Adrenal gland (tissue), 12 donors: ENCODE measurements around the gene FAM227B. TPM values are rescaled to one million over a fixed set of nuclear protein-coding genes. Genes with fewer than 3 reads are reported as not detected.
"Not testable (repeated sequence)": the region's sequence is repeated elsewhere in the genome, so short reads cannot be mapped to it uniquely, and the experiment has no call there.

Source experiments
- DNase-seq, 7 donors: peaks; one replicate each; pipeline ENCODE4 v3.0.0-alpha.2; 2019 to 2020
- H3K27ac ChIP-seq, 5 donors: fragments of 200-600 bp; sonication (generic) in 4 of 5; 1 replicate in 3 of 5; 2 replicates in 2 of 5; pipeline versions ENCODE4 v1.5.1 to v1.8.0; 2016 to 2020; ENCODE audit warnings: mild to moderate bottlenecking in 1 of 5
- H3K27me3 ChIP-seq: fragments of 200-600 bp; 2 replicates; pipeline ENCODE4 v1.8.0; 2021
- H3K36me3 ChIP-seq, 2 donors: fragments of 200-600 bp; replicated peaks in 1 of 2; 1 replicate in 1 of 2; 2 replicates in 1 of 2; pipeline versions ENCODE4 v1.5.1 to v1.8.0; 2018 to 2022
- H3K4me1 ChIP-seq, 2 donors: fragments of 200-600 bp; replicated peaks in 1 of 2; 1 replicate in 1 of 2; 2 replicates in 1 of 2; pipeline versions ENCODE4 v1.5.1 to v1.8.0; 2018 to 2021
- H3K4me3 ChIP-seq, 4 donors: fragments of 200-600 bp; sonication (generic) in 3 of 4; one replicate each; pipeline ENCODE4 v1.5.1; 2016 to 2018
- H3K9me3 ChIP-seq, 3 donors: fragments of 200-600 bp; sonication (generic) in 1 of 3; replicated peaks in 1 of 3; 1 replicate in 2 of 3; 2 replicates in 1 of 3; pipeline versions ENCODE4 v1.5.1 to v1.8.0; 2016 to 2021
- POLR2A ChIP-seq, 2 donors: fragments of 450-650 bp; IDR thresholded peaks; one replicate each; pipeline ENCODE4 v1.6.1; 2017; ENCODE audit warnings: antibody characterized with exemption in 2 of 2, mild to moderate bottlenecking in 2 of 2, moderate library complexity in 1 of 2
- WGBS, 4 donors: extraction: QIAGEN DNeasy Blood & Tissue Kit in 2 of 4; methylation state at CpG; one replicate each; pipeline versions ENCODE4 v1.1.5 to v1.1.7; 2013 to 2017; 5-methylcytosine and 5-hydroxymethylcytosine counted together
- intact Hi-C, 2 donors: fragments of 100-400 bp; cut with DNase I; formaldehyde crosslinking; loops; one replicate each; pipeline versions ENCODE4 v1.14.1 to v1.15.0; 2022 to 2023
- polyA plus RNA-seq, 3 donors: library from polyadenylated mRNA; stranded (reverse); fragments of 200-250 nt in 2 of 3; fragments of 350-450 nt in 1 of 3; fragmentation: Illumina TruSeq in 1 of 3; extraction: RNeasy Lipid Tissue Mini Kit (QIAGEN cat#74804) in 1 of 3; gene quantifications; one replicate each; pipeline ENCODE4 v1.2.3, GENCODE V29; 2013 to 2014
- total RNA-seq, 9 donors: library from RNA; depleted of rRNA in 4 of 9; stranded (reverse); fragments of >200 nt in 4 of 9; fragments of 120-200 nt in 1 of 9; fragmentation: NEBNext Ultra II Directional in 1 of 9; extraction: Animal tissue kit (Norgen Biotek cat#: 25700) in 1 of 9; gene quantifications; one replicate each; pipeline versions ENCODE4 v1.1.0 to v1.2.4, GENCODE V29; 2013 to 2023
- TF ChIP-seq, protein P1 (sequence below), 6 experiments: fragments of 450-650 bp in 4 of 6; fragments of 200-600 bp in 2 of 6; sonication (generic) in 1 of 6; IDR thresholded peaks; 1 replicate in 5 of 6; 2 replicates in 1 of 6; pipeline versions ENCODE4 v1.5.1 to v1.8.0; 2016 to 2021; ENCODE audit warnings: antibody characterized with exemption in 6 of 6, mild to moderate bottlenecking in 2 of 6, moderate library complexity in 1 of 6
- donor health status: healthy with polysubstance abuse.
- donor health status: Bipolar disorder and iron deficiency.
- donor health status: DM: yes; HTN: yes; CAD: no.
- donor health status: DM: no; HTN: no; CAD: no.
- donor health status: DM: no; HTN: no; CAD: no.
- donor health status: DM: yes; HTN: yes; CAD: no.

The FAM227B gene
- total and polyA plus RNA-seq, 12 donors: 1.4 to 20.4 (median 8.4) TPM

DNA sequence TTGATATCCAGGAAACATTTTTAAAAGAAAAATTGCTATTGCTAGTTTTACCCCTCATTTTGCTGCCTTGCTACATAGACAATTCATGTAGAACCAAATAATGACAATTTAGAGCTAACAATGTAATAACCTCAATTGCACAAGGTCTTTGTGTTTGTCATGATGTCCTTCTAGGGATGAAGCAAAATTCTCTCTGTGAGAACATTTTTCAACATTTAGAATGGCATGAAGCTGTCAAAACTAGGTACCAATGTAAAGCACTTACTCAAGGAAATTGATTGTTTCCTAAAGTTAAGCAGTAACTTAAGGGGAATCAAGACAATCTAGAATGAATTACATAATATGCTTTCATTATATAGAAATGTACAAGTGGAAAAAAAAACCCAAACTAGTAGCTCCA is 205.5 kb downstream of the FAM227B start:
- no peaks in the 10 kb centered on the region for H3K4me1 ChIP-seq
- TF ChIP-seq, protein P1, sequence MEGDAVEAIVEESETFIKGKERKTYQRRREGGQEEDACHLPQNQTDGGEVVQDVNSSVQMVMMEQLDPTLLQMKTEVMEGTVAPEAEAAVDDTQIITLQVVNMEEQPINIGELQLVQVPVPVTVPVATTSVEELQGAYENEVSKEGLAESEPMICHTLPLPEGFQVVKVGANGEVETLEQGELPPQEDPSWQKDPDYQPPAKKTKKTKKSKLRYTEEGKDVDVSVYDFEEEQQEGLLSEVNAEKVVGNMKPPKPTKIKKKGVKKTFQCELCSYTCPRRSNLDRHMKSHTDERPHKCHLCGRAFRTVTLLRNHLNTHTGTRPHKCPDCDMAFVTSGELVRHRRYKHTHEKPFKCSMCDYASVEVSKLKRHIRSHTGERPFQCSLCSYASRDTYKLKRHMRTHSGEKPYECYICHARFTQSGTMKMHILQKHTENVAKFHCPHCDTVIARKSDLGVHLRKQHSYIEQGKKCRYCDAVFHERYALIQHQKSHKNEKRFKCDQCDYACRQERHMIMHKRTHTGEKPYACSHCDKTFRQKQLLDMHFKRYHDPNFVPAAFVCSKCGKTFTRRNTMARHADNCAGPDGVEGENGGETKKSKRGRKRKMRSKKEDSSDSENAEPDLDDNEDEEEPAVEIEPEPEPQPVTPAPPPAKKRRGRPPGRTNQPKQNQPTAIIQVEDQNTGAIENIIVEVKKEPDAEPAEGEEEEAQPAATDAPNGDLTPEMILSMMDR (IDR thresholded peaks at IDR 0.05): no peak
- no peak for TF ChIP-seq POLR2A (IDR thresholded peaks at IDR 0.05)
- no peak overlapping the region for H3K4me3 ChIP-seq
- intact Hi-C loops: no loop called here
- H3K27me3 ChIP-seq: no peaks in the 10 kb centered on the region
- no peak for DNase-seq
- H3K36me3 ChIP-seq: no peaks in the 10 kb centered on the region
- no peak overlapping the region for H3K27ac ChIP-seq
- no peaks in the 10 kb centered on the region for H3K9me3 ChIP-seq

- Histone ChIP-seq H3K4me3 (no peak overlapping the region), H3K36me3 (no peaks in the 10 kb centered on the region), H3K27ac (no peak overlapping the region), H3K4me1 (no peaks in the 10 kb centered on the region), H3K9me3 (no peaks in the 10 kb centered on the region), H3K27me3 (no peaks in the 10 kb centered on the region)
- no peak for TF ChIP-seq POLR2A (IDR thresholded peaks at IDR 0.05)
- TF ChIP-seq, protein P1 (IDR thresholded peaks at IDR 0.05): no peak
- DNase-seq: no peak
- intact Hi-C loops: no loop called here
These were observed 207.8 kb downstream of the FAM227B start for GRCh38 chr15:49412797-49413196.

GRCh38 chr15:49410641-49411040 is 210.0 kb downstream of the FAM227B start:
- DNase-seq: no peak
- intact Hi-C loops: no loop called here
- H3K4me1 ChIP-seq: no peaks in the 10 kb centered on the region
- H3K9me3 ChIP-seq: no peaks in the 10 kb centered on the region
- TF ChIP-seq POLR2A (IDR thresholded peaks at IDR 0.05): no peak
- TF ChIP-seq, protein P1 (IDR thresholded peaks at IDR 0.05): no peak
- no peaks in the 10 kb centered on the region for H3K27me3 ChIP-seq
- H3K36me3 ChIP-seq: no peaks in the 10 kb centered on the region
- H3K4me3 ChIP-seq: no peak overlapping the region
- H3K27ac ChIP-seq: no peak overlapping the region

DNA sequence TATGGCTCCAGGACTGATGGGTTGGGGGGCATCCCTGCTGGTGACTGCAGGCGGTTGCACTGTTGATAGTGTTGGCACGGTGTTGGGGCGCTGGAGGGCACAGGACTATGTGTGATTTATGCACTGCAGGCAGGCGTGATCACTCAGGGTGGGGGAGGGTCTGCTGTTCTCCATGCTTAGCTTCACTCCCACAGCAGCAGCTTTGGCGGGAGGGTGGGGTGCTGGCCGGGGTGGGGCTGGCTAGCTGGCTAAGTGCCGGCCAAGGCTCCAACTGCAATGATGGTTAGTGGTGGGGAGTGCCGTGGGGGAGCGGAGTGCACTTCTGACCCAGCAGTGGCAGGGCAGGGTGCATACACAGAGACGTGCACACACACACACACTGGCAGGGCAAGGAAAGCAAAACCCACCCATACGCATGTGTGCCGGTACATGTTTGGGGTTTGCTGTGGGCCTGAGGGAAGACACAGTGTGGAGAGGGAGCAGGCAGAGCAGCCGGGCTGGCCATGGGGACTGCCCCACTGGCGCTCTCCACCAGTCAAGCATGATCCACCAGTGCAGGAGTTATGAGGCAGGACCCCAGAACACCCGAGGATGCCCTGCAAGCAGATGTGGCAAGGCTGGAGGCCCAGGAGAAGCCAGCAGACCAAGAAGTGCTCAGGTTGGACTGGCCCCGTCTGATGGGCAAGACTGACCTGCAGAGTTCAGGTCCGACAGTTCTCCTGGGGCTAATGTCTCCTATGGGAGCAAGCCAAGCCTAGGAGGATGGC is 214.1 kb downstream of the FAM227B start:
- intact Hi-C loops: no loop called here
- no peak for DNase-seq
- 84 to 92% (median 89%) methylated on average over 8 to 17 of the region's 17 CpGs for WGBS, 4 donors
- no peaks in the 10 kb centered on the region for H3K27me3 ChIP-seq
- no peaks in the 10 kb centered on the region for H3K9me3 ChIP-seq
- TF ChIP-seq POLR2A (IDR thresholded peaks at IDR 0.05): no peak
- TF ChIP-seq, protein P1 (IDR thresholded peaks at IDR 0.05): no peak
- no peak overlapping the region for H3K27ac ChIP-seq
- no peaks in the 10 kb centered on the region for H3K36me3 ChIP-seq
- no peak overlapping the region for H3K4me3 ChIP-seq
- no peaks in the 10 kb centered on the region for H3K4me1 ChIP-seq

GRCh38 chr15:49402515-49403296 is 217.9 kb downstream of the FAM227B start:
- H3K36me3 ChIP-seq, H3K4me3 ChIP-seq, H3K4me1 ChIP-seq, intact Hi-C loops, H3K9me3 ChIP-seq, H3K27me3 ChIP-seq, H3K27ac ChIP-seq, DNase-seq: not testable (repeated sequence)
- 75 to 81% (median 78%) methylated on average over 5 of the region's 5 CpGs for WGBS, 4 donors
